GM12872 (cell line): ENCODE results near the gene ZMYND8.

ENCODE experiments used
- TF ChIP-seq, protein P1 (sequence below): IDR thresholded peaks from 3 replicates; pipeline ENCODE4 v1.5.1; 2011; ENCODE audit warnings: low read depth, mild to moderate bottlenecking, low read length, moderate library complexity; ENCODE audit not compliant: insufficient read depth

The ZMYND8 gene

DNA sequence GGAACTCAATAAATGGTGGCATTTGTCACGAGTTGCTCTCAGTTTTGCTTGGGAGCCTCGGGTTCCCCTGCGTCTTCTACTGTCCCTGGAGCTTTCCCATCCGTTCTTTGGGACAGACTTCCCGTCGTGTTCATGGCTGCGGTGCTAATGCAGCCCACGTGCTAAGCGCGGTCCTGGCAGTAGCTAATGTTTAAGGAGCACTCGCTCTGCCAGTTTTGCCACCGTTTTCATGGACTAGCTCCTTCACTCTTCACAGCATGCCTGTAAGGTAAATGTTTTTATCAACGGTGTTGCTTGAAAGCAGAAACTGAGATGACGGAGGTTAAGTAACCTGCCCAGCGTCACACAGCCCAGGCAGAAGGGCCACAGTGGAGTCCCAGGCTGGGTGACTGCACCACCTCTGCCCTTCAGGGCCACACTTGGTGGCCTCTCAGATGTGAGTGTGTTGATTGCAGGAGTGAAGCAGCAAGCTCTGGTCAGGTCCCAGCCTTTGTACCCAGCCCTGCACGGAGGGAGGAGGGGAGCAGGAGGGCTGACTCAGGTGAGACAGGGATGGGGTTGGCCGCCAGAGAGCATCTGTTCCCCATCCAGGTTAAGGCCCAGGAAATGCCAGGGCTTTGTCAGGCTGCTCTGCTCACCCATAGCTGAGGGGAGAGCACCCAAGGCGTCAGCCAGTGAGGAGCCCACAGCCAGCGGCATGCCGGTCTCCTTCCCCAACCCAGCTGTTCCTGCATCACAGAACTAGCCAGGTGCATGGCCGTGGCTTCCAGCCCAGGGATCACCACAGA lies 181.8 kb downstream of the ZMYND8 start:
- TF ChIP-seq, protein P1, sequence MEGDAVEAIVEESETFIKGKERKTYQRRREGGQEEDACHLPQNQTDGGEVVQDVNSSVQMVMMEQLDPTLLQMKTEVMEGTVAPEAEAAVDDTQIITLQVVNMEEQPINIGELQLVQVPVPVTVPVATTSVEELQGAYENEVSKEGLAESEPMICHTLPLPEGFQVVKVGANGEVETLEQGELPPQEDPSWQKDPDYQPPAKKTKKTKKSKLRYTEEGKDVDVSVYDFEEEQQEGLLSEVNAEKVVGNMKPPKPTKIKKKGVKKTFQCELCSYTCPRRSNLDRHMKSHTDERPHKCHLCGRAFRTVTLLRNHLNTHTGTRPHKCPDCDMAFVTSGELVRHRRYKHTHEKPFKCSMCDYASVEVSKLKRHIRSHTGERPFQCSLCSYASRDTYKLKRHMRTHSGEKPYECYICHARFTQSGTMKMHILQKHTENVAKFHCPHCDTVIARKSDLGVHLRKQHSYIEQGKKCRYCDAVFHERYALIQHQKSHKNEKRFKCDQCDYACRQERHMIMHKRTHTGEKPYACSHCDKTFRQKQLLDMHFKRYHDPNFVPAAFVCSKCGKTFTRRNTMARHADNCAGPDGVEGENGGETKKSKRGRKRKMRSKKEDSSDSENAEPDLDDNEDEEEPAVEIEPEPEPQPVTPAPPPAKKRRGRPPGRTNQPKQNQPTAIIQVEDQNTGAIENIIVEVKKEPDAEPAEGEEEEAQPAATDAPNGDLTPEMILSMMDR: no peak

DNA sequence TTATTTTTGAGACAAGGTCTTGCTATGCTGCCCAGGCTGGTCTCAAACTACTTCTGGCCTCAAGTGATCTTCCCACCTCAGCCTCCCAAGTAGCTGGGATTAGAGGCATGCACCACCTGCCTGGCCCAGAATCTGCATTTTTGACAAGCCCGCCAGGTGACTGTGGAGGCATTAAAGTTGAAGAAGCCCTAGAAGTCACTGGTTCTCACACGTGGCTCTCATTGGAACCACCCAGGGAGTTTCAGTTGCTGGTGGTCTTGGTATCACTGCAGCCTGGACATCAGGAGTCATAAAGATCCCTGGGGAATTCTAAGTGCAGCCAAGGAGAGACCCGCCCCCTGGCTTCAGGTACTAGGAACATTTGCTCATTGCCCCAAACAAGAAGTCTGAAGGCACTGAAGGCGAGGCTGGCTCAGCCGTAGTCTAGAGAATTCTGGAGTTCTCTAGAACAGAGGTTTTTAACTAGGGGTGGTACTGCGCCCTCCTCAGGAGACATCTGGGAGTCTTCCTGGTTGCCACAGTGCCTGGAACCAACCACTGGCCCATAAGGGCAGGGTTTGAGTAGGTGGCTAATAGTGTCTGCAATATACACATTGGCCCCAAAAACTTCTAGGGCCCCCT lies 182.8 kb downstream of the ZMYND8 start:
- TF ChIP-seq, protein P1: no peak

DNA sequence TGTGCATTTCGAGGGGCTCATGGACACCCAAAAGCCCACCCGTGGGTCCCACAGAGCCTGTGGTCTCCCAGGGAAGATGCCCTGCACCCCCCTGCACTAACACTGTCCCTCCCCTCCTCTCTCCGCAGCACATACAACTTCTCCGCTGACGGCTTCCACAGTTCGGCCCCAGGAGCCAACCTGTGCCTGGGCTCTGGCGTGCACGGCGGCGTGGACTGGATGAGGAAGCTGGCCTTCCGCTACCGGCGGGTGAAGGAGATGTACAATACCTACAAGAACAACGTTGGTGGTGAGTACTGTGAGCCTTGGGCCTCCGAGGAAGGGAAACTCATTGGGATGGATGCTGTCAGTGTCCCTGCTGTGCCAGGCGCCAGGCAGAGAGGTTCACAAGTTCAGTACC lies 183.9 kb downstream of the ZMYND8 start:
- TF ChIP-seq, protein P1: no peak

DNA sequence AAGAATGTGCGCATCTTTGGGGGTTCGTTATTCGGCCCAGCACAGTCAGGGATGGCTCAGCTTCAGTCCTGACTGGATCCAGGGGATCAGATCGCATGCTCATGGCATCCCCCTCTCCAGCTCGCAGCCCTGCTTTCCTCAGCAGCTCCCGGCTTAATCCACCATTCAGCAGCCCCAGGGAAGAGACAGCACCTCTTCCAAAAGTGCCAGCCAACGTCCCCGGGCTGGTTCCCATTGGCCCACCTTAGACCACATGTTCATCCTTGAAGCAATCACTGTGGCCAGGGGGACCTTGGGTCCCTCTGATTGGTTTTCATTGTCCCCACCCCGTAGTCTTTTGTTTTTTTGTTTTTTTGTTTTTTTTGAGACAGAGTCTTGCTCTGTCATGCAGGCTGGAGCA lies 188.7 kb downstream of the ZMYND8 start:
- TF ChIP-seq, protein P1: no peak

DNA sequence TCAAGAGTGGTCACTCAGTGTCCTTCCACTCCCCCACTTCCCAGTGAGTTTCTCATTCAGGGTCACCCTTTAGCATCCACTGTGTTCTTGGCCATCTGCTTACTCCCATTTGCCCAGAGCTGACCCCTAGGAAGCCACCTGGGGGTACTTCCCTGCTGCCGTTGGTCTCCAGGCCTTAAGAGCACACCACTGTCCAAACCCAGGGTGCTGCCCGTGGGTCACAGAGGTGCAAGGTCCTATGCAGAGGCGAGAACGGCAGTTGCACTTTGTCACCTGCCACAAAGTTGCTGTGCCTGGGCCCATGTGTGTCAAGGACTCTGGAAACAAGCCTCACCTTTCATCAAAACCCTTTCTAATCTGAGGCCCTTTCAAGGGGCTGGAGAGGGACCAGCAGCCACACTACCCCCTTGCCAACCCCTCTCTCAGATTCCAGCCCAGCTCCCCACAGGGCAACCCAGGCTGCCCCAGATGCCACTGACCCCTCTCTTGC lies 191.1 kb downstream of the ZMYND8 start:
- TF ChIP-seq, protein P1: no peak

DNA sequence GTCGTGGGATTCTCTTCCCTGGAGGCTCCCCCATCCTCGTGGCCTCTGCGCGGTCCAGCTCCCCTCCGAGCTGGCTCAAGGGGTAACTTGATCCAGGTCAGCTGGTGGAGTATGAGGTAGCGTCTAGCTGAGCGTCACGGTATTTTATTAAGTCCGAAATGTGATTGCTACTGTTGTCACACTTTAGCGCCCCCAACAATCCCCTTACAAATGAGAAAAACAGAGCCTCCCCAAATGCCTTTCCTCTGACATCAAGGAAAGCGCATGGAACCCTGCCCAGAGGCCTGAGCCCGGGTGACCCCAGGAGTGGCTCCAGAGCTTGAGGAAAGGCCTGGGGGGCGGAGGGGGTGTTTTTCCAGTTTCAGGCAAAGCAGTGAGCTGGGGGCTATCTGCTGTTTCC lies 192.4 kb downstream of the ZMYND8 start:
- TF ChIP-seq, protein P1: no peak

DNA sequence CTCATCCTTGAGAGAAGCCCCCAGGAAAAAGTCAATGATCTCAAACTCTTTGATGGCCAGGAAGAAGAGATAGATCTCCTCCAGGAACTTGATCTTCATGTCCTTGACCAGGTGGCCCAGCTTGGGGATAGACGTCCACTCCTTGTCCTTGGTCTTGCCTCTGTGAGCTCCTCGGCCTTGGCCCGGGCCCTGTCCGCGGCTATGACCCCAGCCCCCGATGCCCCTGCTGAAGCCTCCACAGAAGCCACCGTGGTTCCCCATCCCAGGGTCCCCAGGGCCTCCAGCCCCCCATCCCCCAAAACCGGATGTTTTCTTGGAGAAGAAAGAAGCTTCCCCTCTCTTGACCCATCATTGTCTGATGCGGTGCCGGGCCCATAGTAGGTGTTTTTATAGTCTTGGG lies 195.1 kb downstream of the ZMYND8 start:
- TF ChIP-seq, protein P1: no peak
